Daoy (cell line): ENCODE measurements around the gene KCNJ12. TPM values are rescaled to one million over a fixed set of nuclear protein-coding genes. Genes with fewer than 3 reads are reported as not detected.
"Not testable (repeated sequence)": the region's sequence is repeated elsewhere in the genome, so short reads cannot be mapped to it uniquely, and the experiment has no call there.

Source experiments
- DNase-seq: peaks from one replicate; pipeline ENCODE4 v3.0.0-alpha.2; 2015; ENCODE audit warnings: low read depth
- total RNA-seq: library from RNA; depleted of rRNA; stranded (reverse); fragments of >200 nt; shearing (Covaris generic); gene quantifications from 2 replicates; pipeline ENCODE4 v1.2.3, GENCODE V29; 2014

The KCNJ12 gene
- total RNA-seq, 1 experiment from 2014 or later = 2.9 TPM

DNA sequence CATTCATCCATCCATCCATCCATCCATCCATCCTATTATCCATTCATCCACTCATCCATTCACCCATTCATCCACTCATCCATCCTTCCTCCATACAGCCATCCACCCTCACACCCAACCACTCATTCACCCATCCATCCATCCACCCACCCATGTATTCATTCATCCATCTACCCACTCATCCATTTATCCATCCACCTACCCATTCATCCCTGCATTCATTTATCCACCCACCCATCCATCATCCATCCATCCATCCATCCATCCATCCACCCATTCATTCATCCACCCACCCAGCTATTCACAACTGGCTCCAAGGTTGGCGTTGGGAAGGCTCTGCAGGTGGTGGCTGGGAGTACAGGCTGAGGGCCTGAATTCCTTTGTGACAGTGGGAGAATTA, 31.6 kb downstream of the KCNJ12 start:
- not testable (repeated sequence) for DNase-seq

DNA sequence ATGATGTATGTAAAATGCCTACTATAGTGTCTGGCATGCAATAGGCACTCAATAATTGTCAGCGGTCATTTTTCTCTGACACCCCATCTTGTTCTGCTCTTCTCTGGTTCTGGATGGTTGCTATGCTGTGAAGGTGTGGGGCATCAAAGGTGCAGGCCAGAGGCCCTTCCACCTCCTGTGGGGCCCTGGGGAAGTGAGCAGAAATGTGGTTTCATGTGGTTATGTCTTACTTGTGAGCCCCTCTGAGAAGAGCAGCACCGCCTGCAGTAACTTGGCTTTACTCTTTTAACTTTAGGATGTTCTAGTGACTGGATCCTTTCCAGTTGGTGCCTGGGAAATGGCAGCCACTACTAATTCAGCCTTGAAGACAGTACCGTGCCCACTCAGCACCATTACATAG, 32.1 kb downstream of the KCNJ12 start:
- not testable (repeated sequence) for DNase-seq

DNA sequence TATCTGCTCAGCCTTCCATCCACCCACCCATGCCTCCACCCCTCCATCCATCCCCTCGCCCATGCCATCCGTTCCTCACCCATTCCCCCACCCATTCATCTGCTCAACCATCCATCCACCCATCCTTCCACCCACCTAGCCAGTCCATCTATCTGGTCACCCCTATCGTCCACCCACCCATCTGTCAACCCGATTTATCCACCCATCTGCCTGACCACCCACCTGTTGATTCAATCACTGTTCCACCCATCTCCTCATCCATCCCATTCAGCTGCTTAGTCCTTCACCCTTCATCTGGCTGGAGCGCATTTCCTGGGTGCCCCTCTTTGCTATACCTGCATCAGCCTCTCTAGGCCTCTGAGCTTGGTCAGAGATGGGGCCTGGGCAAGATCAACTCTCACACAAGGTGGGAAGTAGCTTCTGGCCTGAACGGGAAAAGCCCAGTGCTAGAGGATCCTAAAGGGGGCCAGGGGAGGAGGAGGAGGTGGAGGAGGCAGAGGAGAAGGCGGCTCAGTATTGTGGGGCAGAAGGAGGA, 32.7 kb downstream of the KCNJ12 start:
- DNase-seq = not testable (repeated sequence)

DNA sequence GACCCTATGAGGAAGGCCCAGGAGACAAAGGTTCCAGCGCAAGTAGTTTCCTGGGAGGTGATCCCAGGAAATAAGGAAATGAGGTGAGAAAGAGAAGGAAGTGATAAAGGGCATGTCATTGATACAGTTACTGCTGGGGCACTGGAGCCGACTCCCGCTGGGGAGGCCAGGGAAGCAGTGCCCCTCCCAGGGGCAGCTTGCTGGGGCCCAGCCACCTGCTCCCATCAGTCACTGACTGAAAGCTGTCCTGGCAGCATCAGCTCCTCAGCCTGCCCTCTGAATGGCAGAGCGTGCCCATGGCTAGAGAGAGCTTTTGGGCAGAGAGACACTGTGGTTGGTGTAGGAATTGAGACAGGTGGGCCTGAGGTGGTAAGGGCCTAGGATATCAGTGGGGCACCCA, 33.2 kb downstream of the KCNJ12 start:
- DNase-seq = not testable (repeated sequence)

DNA sequence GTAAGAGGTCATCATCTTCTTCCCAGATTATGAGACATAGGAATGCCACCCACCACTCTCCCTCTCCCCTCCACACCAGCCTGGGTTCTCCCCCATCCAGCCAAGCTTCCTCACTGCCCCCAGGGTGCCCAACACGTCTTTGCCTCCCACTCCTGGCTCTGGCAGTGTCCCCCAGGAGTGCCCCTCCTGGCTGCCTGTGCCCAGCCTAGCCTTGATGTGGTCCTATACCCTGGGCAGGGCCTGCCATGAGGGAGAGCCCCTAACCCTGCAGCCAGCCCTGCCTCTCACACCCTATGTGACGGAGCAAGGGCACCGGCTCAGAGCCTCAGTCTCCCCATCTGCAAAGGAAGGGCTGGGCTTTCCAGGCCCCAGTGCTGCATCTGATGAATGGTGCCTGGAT, 33.8 kb downstream of the KCNJ12 start:
- not testable (repeated sequence) for DNase-seq

DNA sequence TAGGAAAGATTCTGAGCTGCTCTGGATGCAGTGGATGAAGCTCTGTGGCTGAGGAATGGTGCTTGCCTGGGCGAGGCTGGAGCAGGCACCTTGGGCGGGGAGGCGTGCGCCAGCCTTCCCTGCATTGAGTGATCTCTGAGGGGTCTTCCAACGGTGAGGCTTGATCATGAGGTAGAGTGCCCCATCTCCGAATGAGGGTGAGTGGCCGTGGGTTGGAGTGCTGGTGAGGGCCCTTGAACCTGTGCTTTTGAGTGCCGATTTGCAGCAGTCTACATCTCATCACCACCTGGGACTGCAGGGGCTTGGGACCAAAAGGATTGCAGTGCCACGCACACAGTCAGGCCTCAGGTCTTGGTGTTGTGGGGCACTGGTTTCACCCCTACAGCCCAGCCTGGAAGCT, 34.2 kb downstream of the KCNJ12 start:
- not testable (repeated sequence) for DNase-seq

DNA sequence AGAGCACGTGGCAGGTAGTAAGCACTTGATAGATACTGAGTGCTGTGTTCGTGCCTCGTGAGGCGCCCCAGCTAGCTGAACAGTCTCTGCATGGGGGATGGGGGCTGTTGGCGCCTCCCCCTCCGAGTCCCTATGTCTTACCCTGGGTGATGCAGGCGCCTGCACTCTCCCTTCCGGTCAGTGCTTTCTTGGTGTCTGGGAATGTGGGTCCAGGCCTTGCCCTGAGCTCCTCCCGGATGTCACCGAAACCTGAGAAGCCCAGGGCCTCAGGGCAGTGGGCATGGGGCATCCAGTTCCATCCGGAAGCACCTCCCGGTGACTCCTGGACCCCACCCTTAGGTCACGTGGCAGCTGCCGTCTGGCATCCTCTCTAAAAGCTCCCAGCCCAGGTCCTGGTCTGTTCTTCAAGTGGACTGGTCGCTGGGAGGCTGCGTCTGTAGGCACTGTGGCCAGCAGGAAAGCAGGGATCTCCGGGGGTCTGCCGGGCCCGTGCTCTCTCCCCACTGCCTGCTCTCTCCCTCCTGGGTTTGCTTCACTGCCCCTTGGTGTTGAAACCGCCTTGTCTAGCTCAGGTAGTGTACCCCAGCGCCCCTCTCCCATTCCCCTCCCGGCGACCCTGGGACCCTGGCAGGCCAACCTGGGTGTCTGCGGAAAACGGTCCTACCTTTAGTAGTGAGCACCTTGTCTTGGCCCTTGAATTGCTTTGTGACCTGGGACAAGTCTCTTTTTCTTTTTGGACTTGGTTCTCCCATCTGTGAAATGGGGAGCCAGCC, 34.9 kb downstream of the KCNJ12 start:
- peak; percentile 80 for DNase-seq

DNA sequence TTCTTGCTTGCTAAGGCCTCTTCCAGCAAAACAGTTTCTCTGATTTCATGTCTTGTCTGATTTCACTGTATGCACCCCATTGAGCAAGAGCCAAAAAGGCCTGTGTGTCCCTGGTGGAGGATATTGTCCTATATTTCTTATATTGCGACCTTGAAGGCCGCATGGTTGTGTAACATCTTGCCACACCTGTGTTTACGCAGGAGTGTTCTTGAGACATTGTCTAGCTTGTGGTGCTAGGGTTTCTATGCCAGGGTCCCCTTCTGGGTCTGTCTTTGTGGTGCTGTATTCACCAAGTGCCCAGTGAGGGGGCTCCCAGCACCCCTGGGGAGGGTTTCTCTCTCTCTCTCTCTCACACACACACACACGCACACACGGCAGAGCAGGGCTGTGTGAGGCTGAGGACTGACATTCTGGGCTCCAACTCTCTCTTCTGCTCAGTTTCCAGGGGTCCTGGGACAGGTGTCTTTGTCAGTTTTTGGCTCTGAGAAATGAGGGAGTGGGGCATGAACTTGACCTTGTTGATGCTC, 35.6 kb downstream of the KCNJ12 start:
- not testable (repeated sequence) for DNase-seq

DNA sequence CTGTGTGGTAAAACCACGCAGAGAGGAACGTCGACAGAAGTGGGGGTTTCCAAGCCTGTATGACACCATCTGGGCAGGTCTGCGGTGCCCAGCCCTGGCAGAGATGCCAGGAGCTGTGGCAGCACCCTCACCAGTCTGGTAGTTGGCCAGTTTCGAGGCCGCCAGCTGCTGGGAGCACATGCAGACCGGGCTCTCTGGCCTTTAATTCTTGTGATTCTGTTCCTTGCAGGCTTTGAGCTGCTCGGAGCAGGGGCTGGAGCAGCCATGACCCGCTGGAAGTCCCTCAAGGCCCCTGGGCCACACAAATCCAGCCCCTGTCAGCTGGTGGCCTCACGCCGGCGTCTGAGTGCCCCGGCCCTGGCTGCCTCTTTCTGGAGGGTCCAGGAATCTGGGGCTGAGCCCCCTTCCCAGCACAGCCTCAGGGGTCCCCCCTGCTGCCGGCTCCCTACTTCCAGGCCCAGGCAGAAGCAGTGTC, 36.1 kb downstream of the KCNJ12 start:
- DNase-seq = not testable (repeated sequence)

DNA sequence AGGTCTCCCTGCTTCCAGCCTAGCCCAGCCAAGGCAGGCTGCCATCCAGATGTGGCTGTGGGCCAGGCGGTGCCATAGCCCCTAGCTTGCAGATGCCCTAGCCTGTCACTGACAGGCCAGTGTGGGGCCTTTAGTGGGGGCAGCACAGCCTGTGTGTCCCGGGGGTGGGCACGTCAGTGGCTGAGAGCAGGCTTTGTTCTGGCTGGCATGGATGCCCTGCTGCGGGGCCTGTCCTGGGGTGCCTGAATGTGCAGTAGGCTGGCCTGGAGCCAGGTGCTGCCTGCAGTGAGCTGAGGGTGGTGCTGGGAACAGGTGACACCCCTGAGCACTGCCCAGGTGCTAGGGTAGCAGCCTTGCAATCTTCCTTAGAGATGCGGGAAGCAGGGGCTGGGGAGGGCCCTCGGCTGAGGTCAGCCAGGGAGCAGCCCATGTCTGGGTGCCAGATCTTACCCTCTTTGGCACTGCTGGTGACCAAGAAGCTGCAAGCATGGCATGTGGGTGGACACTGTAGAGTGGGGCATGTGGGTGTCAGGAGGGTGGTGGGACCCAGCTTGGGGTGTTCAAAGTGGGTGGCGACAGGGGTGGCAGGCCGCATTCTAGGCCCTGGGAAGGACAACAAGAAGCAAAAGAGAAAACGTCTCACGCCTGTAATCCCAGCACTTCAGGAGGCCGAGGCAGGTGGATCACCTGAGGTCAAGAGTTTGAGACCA, 37.6 kb downstream of the KCNJ12 start:
- DNase-seq = not testable (repeated sequence)

DNA sequence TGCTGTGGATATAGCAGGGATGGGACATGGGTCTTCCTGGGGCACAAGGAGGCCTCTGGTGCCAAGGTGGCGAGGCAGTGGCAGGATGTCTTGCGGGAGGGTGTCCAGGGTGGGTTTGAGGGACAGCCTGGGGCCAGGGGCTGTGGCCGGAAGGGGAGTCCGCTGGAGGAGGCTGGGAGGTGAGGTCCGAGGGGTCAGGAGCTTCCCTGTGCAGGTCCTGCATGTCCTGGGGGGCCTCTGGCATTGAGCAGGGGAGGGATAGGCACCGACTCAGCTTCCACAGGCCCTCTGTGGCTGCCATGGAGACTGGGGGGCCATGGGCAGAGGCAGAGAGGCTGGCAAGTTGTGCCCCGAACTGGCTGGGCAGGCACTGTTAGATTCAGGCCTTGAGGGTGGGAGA, 38.5 kb downstream of the KCNJ12 start:
- DNase-seq = not testable (repeated sequence)

DNA sequence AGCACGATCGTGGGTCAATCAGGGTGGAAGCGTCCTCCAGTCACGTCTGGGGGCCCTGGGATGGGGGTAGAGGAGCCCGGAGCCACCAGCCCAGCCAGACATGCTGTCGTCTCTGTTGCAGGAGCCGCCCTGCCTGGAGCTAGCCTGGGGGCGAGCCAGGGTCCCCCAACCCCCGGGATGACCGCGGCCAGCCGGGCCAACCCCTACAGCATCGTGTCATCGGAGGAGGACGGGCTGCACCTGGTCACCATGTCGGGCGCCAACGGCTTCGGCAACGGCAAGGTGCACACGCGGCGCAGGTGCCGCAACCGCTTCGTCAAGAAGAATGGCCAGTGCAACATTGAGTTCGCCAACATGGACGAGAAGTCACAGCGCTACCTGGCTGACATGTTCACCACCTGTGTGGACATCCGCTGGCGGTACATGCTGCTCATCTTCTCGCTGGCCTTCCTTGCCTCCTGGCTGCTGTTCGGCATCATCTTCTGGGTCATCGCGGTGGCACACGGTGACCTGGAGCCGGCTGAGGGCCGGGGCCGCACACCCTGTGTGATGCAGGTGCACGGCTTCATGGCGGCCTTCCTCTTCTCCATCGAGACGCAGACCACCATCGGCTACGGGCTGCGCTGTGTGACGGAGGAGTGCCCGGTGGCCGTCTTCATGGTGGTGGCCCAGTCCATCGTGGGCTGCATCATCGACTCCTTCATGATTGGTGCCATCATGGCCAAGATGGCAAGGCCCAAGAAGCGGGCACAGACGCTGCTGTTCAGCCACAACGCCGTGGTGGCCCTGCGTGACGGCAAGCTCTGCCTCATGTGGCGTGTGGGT, 39.2 kb downstream of the KCNJ12 start:
- DNase-seq = not testable (repeated sequence)

DNA sequence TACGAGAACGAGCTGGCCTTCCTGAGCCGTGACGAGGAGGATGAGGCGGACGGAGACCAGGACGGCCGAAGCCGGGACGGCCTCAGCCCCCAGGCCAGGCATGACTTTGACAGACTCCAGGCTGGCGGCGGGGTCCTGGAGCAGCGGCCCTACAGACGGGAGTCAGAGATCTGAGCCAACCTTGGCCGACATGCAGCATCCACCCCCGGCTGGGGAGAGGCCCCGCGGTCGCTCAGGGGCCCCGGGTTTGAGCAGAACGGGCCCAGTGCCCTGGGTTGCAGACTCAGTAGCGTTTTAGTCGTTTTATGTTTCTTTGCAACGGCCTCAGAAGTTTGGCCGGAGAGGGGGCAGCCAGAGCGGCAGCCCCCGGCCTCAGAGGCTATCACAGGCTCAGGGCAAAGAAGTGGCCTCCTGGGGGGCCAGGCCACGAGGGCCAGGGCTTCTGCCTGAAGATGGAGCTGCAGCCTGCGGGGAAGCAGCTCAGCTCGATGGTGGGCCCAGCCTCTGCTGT, 40.4 kb downstream of the KCNJ12 start:
- not testable (repeated sequence) for DNase-seq

DNA sequence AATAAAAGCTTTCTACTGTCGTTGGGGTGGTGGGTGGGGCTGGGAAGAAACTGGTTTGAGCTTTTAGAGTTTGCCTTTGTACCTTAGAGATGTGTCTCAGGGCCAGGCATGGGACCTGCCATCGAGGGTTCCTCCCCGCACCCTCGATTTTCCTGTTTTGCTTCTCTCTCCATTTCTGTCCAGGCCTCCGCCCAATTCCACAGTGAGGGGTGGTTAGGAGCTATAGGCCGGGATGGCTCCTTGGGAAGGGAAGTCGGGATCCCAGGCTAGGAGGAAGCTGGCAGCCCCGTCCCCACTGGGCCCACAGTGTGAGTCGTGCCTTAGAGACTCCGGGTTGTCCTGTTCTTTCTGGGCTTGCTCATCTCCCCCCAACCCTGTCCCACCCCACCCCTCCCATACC, 41.2 kb downstream of the KCNJ12 start:
- not testable (repeated sequence) for DNase-seq

DNA sequence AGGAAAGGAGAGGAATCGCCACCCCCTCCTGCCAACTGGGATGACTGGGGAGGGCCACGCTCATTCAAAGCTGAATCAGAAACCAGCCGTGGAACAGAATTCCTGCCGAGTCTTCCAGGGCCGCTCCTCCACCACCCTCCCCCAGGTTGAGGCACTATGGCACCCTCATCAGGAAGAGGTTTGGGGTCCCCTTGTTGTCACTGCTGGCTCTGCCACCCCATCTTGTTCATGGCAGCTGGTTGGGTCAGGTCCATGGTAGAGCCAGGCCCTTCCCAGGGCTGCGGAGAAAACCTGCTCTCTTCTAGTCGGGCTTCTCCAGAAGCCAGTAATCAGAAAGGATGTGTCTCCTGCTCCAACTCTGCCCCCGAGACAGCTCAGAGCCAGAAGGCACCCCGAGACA, 41.8 kb downstream of the KCNJ12 start:
- no peak for DNase-seq

DNA sequence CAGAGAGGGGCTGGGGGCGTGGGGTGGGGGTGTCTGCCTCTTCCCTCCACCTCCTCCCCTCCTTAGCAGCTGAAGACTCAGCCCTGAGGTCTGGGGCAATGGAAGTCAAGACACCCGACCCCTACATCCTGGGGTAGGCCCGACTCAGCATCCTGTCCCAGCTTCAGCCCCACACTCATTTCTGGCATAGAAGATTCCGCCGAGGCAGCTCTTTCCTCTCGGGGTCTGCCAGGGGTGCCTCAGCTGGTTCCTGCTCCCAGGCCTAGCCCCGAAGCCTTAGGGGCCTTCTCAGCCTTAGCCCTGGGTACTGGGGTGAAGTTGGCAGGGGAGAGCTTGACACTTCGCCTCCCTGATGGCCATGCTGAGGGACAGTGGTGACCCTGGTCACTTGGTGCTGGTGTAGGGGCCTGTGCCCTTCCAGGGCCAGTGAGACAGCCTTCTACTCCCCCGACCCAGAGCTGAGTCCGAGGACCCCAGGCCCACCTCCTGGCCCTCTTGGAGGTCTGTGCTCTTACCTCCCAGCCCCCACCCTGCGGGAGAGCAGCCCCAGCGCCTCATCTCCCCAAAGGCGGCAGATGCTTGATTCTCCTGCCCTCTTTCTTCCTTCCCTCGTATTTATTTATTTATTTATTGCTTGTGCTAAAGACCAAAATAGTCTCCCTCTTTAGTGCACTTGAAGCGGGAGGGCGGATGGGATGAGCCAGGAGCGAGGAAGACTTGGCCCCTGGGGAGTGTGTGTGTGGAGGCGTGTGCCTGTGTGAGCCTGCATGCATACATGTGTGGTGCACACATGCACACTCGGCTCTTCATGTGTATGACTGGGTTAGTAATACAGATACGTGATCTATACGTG, 42.5 kb downstream of the KCNJ12 start:
- DNase-seq = no peak

DNA sequence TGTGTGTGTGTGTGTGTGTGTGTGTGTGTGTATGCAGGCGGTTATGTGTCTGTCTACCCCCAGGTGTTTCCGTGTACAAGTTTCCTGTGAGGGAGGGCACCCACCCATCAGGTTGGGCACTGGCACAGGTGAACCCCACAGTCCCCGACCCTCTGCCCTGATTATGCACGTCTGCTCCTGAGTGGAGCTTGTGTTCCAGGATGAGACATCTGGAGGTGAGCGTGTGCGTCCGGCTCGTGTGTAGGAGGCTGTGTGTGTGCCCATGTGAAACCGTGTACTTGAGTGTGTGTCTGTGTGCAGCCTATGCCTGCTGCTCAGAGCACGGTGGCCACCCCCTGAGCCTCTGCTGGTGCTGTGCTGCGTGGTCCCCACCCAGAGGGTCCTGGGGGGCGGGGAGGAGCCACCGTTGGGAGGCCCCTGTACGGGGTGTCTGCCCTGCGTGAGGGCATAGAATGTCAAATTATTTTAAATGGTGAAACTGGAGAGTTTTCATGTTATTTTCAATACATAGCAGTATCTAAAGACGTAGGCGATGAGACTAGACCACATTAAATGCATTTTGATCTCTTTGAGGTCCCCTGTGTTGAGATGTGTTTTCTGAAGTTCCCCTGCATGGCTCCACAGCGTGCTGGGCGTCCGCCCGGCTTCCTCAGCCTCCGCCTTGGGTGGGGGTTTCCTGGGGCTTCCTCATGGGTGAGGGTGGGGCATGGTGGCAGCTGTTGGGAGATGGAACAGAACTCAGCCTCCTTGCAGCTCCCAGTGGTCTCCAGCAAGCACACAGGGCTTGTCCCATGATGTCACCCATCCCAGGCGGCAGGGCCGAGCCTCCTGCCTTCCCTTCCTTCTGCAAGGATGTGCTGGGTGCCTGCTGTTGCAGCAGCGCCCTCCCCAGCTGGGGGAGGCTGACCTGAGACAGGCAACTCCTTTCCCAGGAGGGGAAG, 43.4 kb downstream of the KCNJ12 start:
- no peak for DNase-seq

DNA sequence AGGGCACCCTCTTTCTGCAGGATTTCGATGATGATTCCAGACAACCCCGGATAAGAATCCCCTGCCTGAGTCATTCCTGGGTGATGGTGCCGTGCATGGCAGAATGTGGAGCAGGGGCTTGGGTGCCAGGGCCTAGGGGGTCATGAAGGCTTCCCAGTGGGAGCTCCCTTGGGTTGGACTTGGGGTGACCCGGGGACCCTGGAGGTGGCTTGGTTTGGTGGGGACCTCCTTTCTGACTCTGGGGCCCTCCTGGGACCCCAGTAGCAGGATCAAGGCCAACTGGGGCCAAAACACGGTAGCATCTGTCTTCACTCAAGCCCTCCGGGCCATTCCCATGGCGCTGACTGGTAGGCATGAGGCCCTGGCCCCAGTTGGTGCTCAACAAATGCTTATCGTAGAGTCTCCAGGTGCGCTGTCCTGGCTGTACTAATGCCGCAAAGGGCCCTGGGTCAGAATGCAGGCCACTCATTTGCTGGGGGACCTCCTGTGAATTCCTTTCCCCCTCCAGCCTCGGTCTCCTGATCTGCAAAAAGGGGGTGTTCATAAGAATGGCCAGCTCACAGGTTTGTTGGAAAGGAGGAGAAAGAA, 44.4 kb downstream of the KCNJ12 start:
- not testable (repeated sequence) for DNase-seq
